NT2/D1 (cell line): Measurements from ENCODE around the gene STON1.
"Not testable (repeated sequence)": the region's sequence is repeated elsewhere in the genome, so short reads cannot be mapped to it uniquely, and the experiment has no call there.

Source experiments
- DNase-seq: peaks from one replicate; pipeline ENCODE4 v3.0.0-alpha.2; 2011; ENCODE audit warnings: low read depth, low spot score
- H3K27me3 ChIP-seq: 2 replicates; pipeline ENCODE4 v1.6.0; 2011; ENCODE audit warnings: mild to moderate bottlenecking; ENCODE audit not compliant: insufficient read length, insufficient read depth
- H3K36me3 ChIP-seq: 2 replicates; pipeline ENCODE4 v1.6.1; 2011; ENCODE audit warnings: mild to moderate bottlenecking, low read length, mixed read lengths; ENCODE audit not compliant: insufficient read depth, insufficient read length
- H3K4me1 ChIP-seq: 2 replicates; pipeline ENCODE4 v1.5.1; 2011; ENCODE audit not compliant: insufficient read depth, insufficient read length
- H3K4me3 ChIP-seq: 2 replicates; pipeline ENCODE4 v1.5.1; 2011; ENCODE audit warnings: low read depth; ENCODE audit not compliant: insufficient read length
- H3K9ac ChIP-seq: 2 replicates; pipeline ENCODE4 v1.6.0; 2011; ENCODE audit warnings: low read depth; ENCODE audit not compliant: insufficient read length
- H3K9me3 ChIP-seq: 2 replicates; pipeline ENCODE4 v1.5.1; 2011; ENCODE audit warnings: mild to moderate bottlenecking, low read length; ENCODE audit not compliant: insufficient read depth
- SUZ12 ChIP-seq: IDR thresholded peaks from 2 replicates; pipeline ENCODE4 v1.6.1; 2011; ENCODE audit not compliant: insufficient read length, insufficient read depth; ENCODE audit errors: extremely low read depth
- YY1 ChIP-seq: IDR thresholded peaks from 2 replicates; pipeline ENCODE4 v1.6.1; 2011; ENCODE audit not compliant: insufficient read length, insufficient read depth
- ZNF274 ChIP-seq: IDR thresholded peaks from 2 replicates; pipeline ENCODE4 v1.6.1; 2011; ENCODE audit warnings: mild to moderate bottlenecking, low read depth, low read length

The STON1 gene

GRCh38 chr2:48512571-48512970, 17.4 kb upstream of the STON1 start:
- H3K9ac ChIP-seq: no peak overlapping the region
- no peak for TF ChIP-seq ZNF274
- TF ChIP-seq SUZ12: no peak
- no peak for TF ChIP-seq YY1
- no peaks in the 10 kb centered on the region for H3K27me3 ChIP-seq
- no peak for DNase-seq
- peaks cover 31% of the 10 kb centered on the region for H3K36me3 ChIP-seq
- no peaks in the 10 kb centered on the region for H3K9me3 ChIP-seq
- no peak overlapping the region for H3K4me3 ChIP-seq
- H3K4me1 ChIP-seq: no peaks in the 10 kb centered on the region

- H3K9ac ChIP-seq: no peak overlapping the region
- no peak overlapping the region for H3K4me3 ChIP-seq
- TF ChIP-seq YY1: no peak
- H3K27me3 ChIP-seq: no peaks in the 10 kb centered on the region
- no peak for DNase-seq
- peaks cover 34% of the 10 kb centered on the region for H3K36me3 ChIP-seq
- no peaks in the 10 kb centered on the region for H3K9me3 ChIP-seq
- no peaks in the 10 kb centered on the region for H3K4me1 ChIP-seq
Measured at GRCh38 chr2:48514348-48515003, 15.5 kb upstream of the STON1 start.

GRCh38 chr2:48515513-48515985, 14.4 kb upstream of the STON1 start:
- no peaks in the 10 kb centered on the region for H3K4me1 ChIP-seq
- H3K27me3 ChIP-seq: no peaks in the 10 kb centered on the region
- no peak overlapping the region for H3K9ac ChIP-seq
- H3K4me3 ChIP-seq: no peak overlapping the region
- no peaks in the 10 kb centered on the region for H3K9me3 ChIP-seq
- TF ChIP-seq SUZ12 (no peak), ZNF274 (no peak), YY1 (no peak)
- DNase-seq: no peak
- H3K36me3 ChIP-seq: peaks cover 28% of the 10 kb centered on the region

DNA sequence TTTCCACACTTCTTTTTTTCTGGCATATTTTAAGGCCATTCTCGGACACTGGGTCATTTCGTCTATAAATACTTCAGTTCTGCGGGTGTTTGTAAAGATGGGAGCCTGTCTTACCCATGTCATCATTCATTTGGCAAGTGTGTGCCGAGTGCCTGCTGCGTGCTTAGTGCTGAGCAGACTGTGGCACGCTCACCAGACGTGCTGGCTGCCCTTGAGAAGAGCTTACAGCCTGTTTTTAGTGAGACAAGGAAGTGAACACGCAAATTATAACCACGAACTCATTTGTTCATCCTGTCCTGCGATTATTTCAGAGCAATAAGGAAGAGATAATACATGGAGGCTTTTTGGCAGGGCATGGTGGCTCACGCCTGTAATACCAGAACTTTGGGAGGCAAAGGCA, 10.4 kb upstream of the STON1 start:
- TF ChIP-seq YY1 (no peak), ZNF274 (no peak), SUZ12 (no peak)
- no peak for DNase-seq
- H3K27me3 ChIP-seq: no peaks in the 10 kb centered on the region
- H3K9ac ChIP-seq: no peak overlapping the region
- H3K4me3 ChIP-seq: no peak overlapping the region
- H3K4me1 ChIP-seq: no peaks in the 10 kb centered on the region
- H3K36me3 ChIP-seq: peaks cover 15% of the 10 kb centered on the region
- H3K9me3 ChIP-seq: no peaks in the 10 kb centered on the region

DNA sequence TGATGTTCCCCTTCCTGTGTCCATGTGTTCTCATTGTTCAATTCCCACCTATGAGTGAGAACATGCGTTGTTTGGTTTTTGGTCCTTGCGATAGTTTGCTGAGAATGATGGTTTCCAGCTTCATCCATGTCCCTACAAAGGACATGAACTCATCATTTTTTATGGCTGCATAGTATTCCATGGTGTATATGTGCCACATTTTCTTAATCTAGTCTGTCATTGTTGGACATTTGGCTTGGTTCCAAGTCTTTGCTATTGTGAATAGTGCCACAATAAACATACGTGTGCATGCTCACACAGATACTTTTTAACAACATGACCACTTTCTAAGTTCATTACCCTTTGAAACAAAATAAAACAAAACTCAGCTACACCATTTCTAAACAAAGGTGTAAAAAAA, 5.2 kb upstream of the STON1 start:
- not testable (repeated sequence) for H3K9me3 ChIP-seq, H3K4me1 ChIP-seq, DNase-seq, H3K27me3 ChIP-seq, H3K9ac ChIP-seq, H3K4me3 ChIP-seq, H3K36me3 ChIP-seq

- DNase-seq: no peak
- H3K36me3 ChIP-seq: no peaks in the 10 kb centered on the region
- H3K9ac ChIP-seq: no peak overlapping the region
- no peaks in the 10 kb centered on the region for H3K9me3 ChIP-seq
- no peak for TF ChIP-seq YY1
- peaks cover 3% of the 10 kb centered on the region for H3K4me1 ChIP-seq
- H3K4me3 ChIP-seq: no peak overlapping the region
- H3K27me3 ChIP-seq: no peaks in the 10 kb centered on the region
Measured at GRCh38 chr2:48525269-48525943, 4.5 kb upstream of the STON1 start.

DNA sequence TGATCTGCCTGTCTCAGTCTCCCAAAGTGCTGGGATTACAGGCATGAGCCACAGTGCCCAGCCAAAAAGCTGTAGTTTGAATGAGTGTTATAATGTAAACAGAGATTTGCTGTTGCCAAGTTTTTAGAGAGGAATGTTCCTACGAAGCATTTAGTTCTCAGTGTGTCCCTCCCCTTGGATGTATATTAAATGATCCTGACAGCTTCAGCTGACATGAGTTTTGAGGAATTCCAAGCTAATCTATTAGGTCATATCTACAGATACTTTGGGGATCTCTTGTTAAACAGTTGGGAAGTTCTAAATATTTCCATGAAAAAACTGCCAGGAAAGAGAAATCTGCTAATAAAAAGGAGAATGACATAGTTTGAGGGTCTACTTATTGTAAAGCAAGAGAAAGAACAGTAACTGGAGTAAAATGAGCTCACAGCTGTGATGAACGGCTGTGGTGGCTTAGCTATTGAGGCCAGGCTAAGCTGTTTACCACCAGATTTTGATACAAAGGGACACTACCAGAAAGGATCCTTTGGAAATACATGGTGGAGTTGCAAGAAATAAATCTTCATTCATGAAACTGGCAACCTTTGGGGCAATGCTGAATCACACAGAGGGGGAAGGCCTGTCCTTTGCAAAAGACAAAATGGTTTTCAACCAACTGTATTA, 2.6 kb upstream of the STON1 start:
- DNase-seq: no peak
- no peaks in the 10 kb centered on the region for H3K9me3 ChIP-seq
- peaks cover 3% of the 10 kb centered on the region for H3K4me1 ChIP-seq
- H3K9ac ChIP-seq: no peak overlapping the region
- no peak overlapping the region for H3K4me3 ChIP-seq
- TF ChIP-seq ZNF274 (no peak), YY1 (no peak), SUZ12 (no peak)
- no peaks in the 10 kb centered on the region for H3K36me3 ChIP-seq
- H3K27me3 ChIP-seq: no peaks in the 10 kb centered on the region
